Fibroblast of lung (primary cell): ENCODE data around the gene TUBGCP3.
"Not testable (repeated sequence)": the region's sequence is repeated elsewhere in the genome, so short reads cannot be mapped to it uniquely, and the experiment has no call there.

Source experiments
- CTCF ChIP-seq, 2 donors: IDR thresholded peaks in 1 of 2; conservative IDR thresholded peaks in 1 of 2; 1 replicate in 1 of 2; 2 replicates in 1 of 2; pipeline ENCODE4 v1.5.1; 2011 to 2012; ENCODE audit warnings: low read length in 2 of 2, control low read depth in 1 of 2, inconsistent platforms in 1 of 2, low read depth in 1 of 2, mild to moderate bottlenecking in 1 of 2
- EZH2 ChIP-seq: IDR thresholded peaks from 2 replicates; pipeline ENCODE4 v1.5.1; 2012; ENCODE audit warnings: low read length, control low read depth, mild to moderate bottlenecking; ENCODE audit errors: missing control alignments

DNA sequence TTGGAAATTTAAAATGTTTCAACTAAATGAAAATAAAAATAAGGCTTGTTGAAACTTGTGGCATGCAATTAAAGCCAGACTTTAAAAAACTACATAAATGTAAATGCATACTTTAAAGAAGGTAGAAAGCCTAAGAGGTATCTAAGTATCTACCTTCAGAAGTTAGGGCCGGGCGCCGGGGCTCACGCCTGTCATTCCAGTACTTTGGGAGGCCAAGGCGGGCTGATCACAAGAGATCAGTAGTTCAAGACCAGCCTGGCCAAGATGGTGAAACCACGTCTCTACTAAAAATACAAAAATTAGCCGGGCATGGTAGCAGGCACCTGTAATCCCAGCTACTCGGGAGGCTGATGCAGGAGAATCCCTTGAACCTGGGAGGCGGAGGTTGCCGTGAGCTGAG lies 42.3 kb upstream of the TUBGCP3 start:
- TF ChIP-seq EZH2; CTCF (conservative IDR thresholded peaks at IDR 0.05 in 1 of 2, IDR thresholded peaks at IDR 0.05 in 1 of 2; ENCODE audit: low read depth in 1 of 2, low read length in 2 of 2): not testable (repeated sequence)
